ENCODE measurements around the gene IPO4. TPM values are rescaled to one million over a fixed set of nuclear protein-coding genes. Genes with fewer than 3 reads are reported as not detected.

Gene IPO4
- polyA plus RNA-seq, 1 donor (not counting 4 experiments of a cell fraction or from before 2014, with no cell fraction given), result 18.6 TPM

- Histone ChIP-seq H3K27me3 (ENCODE audit: control insufficient read depth, extremely low read depth, insufficient read depth, low read length) (no peaks in the 10 kb centered on the region), H3K9ac (ENCODE audit: control insufficient read depth, extremely low read depth, insufficient read depth, low read length) (peak within 1 kb of the TSS; percentile 88), H3K4me2 (ENCODE audit: control insufficient read depth, extremely low read depth, insufficient read depth, low read depth, low read length) (peak within 1 kb of the TSS; percentile 97), H3K79me2 (ENCODE audit: control insufficient read depth, insufficient read depth, low read length) (peaks cover 62% of the 10 kb centered on the region), H2AFZ (ENCODE audit: control insufficient read depth, low read length) (peak within 1 kb of the TSS; percentile 72), H3K36me3 (ENCODE audit: control insufficient read depth in 2 of 2, extremely low read depth in 1 of 2, insufficient read depth in 2 of 2, low read length in 2 of 2) (peaks cover 30 to 46% of the 10 kb centered on the region in 2 experiments), H3K9me1 (ENCODE audit: control insufficient read depth, extremely low read depth, insufficient read depth, low read length) (peaks cover 2% of the 10 kb centered on the region), H3K4me3 (ENCODE audit: control insufficient read depth in 2 of 3, extremely low read depth in 1 of 3, insufficient read depth in 2 of 3, low read depth in 1 of 3, low read length in 3 of 3) (peak within 1 kb of the TSS; percentile 82 to 97 (median 91)), H3K4me1 (ENCODE audit: control insufficient read depth, extremely low read depth, insufficient read depth, low read length) (peaks cover 22% of the 10 kb centered on the region), H4K20me1 (ENCODE audit: control insufficient read depth, extremely low read depth, insufficient read depth, low read length) (no peaks in the 10 kb centered on the region), H3K27ac (ENCODE audit: control insufficient read depth, insufficient read depth, low read length) (peak within 1 kb of the TSS; percentile 86), H3K9me3 (ENCODE audit: control insufficient read depth, low read depth, low read length) (no peaks in the 10 kb centered on the region)
- TF ChIP-seq EZH2 (IDR thresholded peaks at IDR 0.05; ENCODE audit: low read length), result no peak
- peak; percentile 90 for DNase-seq (ENCODE audit: low read depth, low spot score)
- dilution Hi-C loops (cut with MboI; ENCODE audit: extremely low pct_ligation_motif_present, low sequenced_read_pairs), result no loop called here
- FAIRE-seq, result peak; percentile 67
Observed at GRCh38 chr14:24146978-24147760, 41.4 kb downstream of the IPO4 start, which contains the start of gene RNF31. RNF31 (plus strand) TSS chr14:24147498; CDS start chr14:24147699, 201 bp downstream.

- dilution Hi-C loops (cut with MboI; ENCODE audit: extremely low pct_ligation_motif_present, low sequenced_read_pairs), result no loop called here
- H3K27me3 ChIP-seq (ENCODE audit: control insufficient read depth, extremely low read depth, insufficient read depth, low read length), result no peaks in the 10 kb centered on the region
- DNase-seq (ENCODE audit: low read depth, low spot score) (peak; percentile 83), FAIRE-seq (no peak)
- peak within 1 kb of the TSS; percentile 88 for H3K9ac ChIP-seq (ENCODE audit: control insufficient read depth, extremely low read depth, insufficient read depth, low read length)
- TF ChIP-seq EZH2 (IDR thresholded peaks at IDR 0.05; ENCODE audit: low read length), result no peak
- TF ChIP-seq, protein P1, sequence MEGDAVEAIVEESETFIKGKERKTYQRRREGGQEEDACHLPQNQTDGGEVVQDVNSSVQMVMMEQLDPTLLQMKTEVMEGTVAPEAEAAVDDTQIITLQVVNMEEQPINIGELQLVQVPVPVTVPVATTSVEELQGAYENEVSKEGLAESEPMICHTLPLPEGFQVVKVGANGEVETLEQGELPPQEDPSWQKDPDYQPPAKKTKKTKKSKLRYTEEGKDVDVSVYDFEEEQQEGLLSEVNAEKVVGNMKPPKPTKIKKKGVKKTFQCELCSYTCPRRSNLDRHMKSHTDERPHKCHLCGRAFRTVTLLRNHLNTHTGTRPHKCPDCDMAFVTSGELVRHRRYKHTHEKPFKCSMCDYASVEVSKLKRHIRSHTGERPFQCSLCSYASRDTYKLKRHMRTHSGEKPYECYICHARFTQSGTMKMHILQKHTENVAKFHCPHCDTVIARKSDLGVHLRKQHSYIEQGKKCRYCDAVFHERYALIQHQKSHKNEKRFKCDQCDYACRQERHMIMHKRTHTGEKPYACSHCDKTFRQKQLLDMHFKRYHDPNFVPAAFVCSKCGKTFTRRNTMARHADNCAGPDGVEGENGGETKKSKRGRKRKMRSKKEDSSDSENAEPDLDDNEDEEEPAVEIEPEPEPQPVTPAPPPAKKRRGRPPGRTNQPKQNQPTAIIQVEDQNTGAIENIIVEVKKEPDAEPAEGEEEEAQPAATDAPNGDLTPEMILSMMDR (optimal IDR thresholded peaks at IDR 0.05 in 1 of 3, IDR thresholded peaks at IDR 0.05 in 1 of 3, conservative IDR thresholded peaks at IDR 0.05 in 1 of 3; ENCODE audit: extremely low read depth in 1 of 3, insufficient read depth in 2 of 3, low read length in 3 of 3), result no peak
- H2AFZ ChIP-seq (ENCODE audit: control insufficient read depth, low read length), result peak within 1 kb of the TSS; percentile 72
- no peaks in the 10 kb centered on the region for H3K9me3 ChIP-seq (ENCODE audit: control insufficient read depth, low read depth, low read length)
- peak within 1 kb of the TSS; percentile 82 to 97 (median 91) for H3K4me3 ChIP-seq (ENCODE audit: control insufficient read depth in 2 of 3, extremely low read depth in 1 of 3, insufficient read depth in 2 of 3, low read depth in 1 of 3, low read length in 3 of 3)
- peaks cover 2% of the 10 kb centered on the region for H3K9me1 ChIP-seq (ENCODE audit: control insufficient read depth, extremely low read depth, insufficient read depth, low read length)
- peaks cover 27 to 41% of the 10 kb centered on the region in 2 experiments for H3K36me3 ChIP-seq (ENCODE audit: control insufficient read depth in 2 of 2, extremely low read depth in 1 of 2, insufficient read depth in 2 of 2, low read length in 2 of 2)
- peaks cover 60% of the 10 kb centered on the region for H3K79me2 ChIP-seq (ENCODE audit: control insufficient read depth, insufficient read depth, low read length)
- H3K4me1 ChIP-seq (ENCODE audit: control insufficient read depth, extremely low read depth, insufficient read depth, low read length), result peaks cover 27% of the 10 kb centered on the region
- no peaks in the 10 kb centered on the region for H4K20me1 ChIP-seq (ENCODE audit: control insufficient read depth, extremely low read depth, insufficient read depth, low read length)
- H3K27ac ChIP-seq (ENCODE audit: control insufficient read depth, insufficient read depth, low read length), result peak within 1 kb of the TSS; percentile 86
- H3K4me2 ChIP-seq (ENCODE audit: control insufficient read depth, extremely low read depth, insufficient read depth, low read depth, low read length), result peak within 1 kb of the TSS; percentile 97
Observed at GRCh38 chr14:24146453-24146977, 42.1 kb downstream of the IPO4 start, which contains the start of gene PSME2. PSME2 (minus strand) TSS chr14:24146610; CDS start chr14:24146581, 29 bp downstream.

All from keratinocyte (primary cell).